ENCODE measurements around the gene GRXCR1. TPM values are rescaled to one million over a fixed set of nuclear protein-coding genes. Genes with fewer than 3 reads are reported as not detected.

GRXCR1 gene
- total RNA-seq, 1 experiment from 2014 or later: not detected

DNA sequence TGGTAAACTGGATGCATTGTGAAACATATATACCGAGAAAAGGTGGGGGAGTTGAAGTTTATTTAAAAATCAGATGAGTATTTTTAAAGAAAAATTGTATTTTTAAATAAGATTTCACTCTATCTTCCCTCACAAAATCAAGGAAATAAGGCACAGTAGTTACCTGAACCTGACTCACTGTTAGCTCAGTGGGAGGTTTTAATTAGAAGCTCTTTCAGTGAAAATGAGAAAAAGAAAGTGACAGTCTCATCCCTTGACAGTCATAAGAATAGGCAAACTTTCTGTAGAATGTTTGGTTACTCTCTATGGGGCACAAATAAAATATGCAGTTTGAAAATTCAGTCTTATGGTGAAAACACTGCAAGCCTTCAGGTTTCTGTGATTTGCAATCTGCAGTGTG is 49.7 kb downstream of the GRXCR1 start:
- Histone ChIP-seq H3K27ac (ENCODE audit: low read length) (no peak overlapping the region), H3K36me3 (ENCODE audit: control insufficient read depth, insufficient read depth, low read length) (no peaks in the 10 kb centered on the region), H3K9me3 (ENCODE audit: control insufficient read depth, insufficient read depth, low read depth, low read length) (no peaks in the 10 kb centered on the region), H3K27me3 (ENCODE audit: control insufficient read depth, insufficient read depth, low read length) (no peaks in the 10 kb centered on the region), H3K4me3 (ENCODE audit: low read depth in 2 of 2, low read length in 2 of 2) (no peak overlapping the region), H3K4me1 (ENCODE audit: control insufficient read depth, insufficient read depth, low read length) (no peaks in the 10 kb centered on the region)
- BruUV-seq (replicated peaks): no TSS peak
- POLR2A ChIA-PET: no interaction called here
- ATAC-seq (no peak), DNase-seq (ENCODE audit: low read depth, low spot score) (no peak)
- no peak for TF ChIP-seq CTCF (IDR thresholded peaks at IDR 0.05)
- TF ChIP-seq TCF7L2 (IDR thresholded peaks at IDR 0.05; ENCODE audit: low read depth, low read length): no peak
- no peak for TF ChIP-seq POLR2AphosphoS5 (IDR thresholded peaks at IDR 0.05; ENCODE audit: low read depth, low read length)
- no peak for TF ChIP-seq SIN3A (IDR thresholded peaks at IDR 0.05; ENCODE audit: borderline replicate concordance, insufficient read depth, low read depth, low read length)
- no peak for TF ChIP-seq REST (IDR thresholded peaks at IDR 0.05; ENCODE audit: insufficient read depth in 1 of 2, low read depth in 2 of 2, low read length in 1 of 2)
- CTCF ChIA-PET: no interaction called here
- in situ Hi-C loops (cut with HindIII; ENCODE audit: low pct_unique_long_range_greater_than_20kb, low sequenced_read_pairs) (no loop called here), intact Hi-C loops (cut with micrococcal nuclease; ENCODE audit: unreplicated experiment) (loop anchor here (10.0 kb wide), 1 partner anchor 57 kb away; no protein-coding TSS in a partner anchor)

- H3K4me3 ChIP-seq (ENCODE audit: low read depth in 2 of 2, low read length in 2 of 2): no peak overlapping the region
- H3K4me1 ChIP-seq (ENCODE audit: control insufficient read depth, insufficient read depth, low read length): no peaks in the 10 kb centered on the region
- no peak overlapping the region for H3K27ac ChIP-seq (ENCODE audit: low read length)
- no peaks in the 10 kb centered on the region for H3K36me3 ChIP-seq (ENCODE audit: control insufficient read depth, insufficient read depth, low read length)
- no peak for TF ChIP-seq CTCF (IDR thresholded peaks at IDR 0.05)
- TF ChIP-seq SIN3A (IDR thresholded peaks at IDR 0.05; ENCODE audit: borderline replicate concordance, insufficient read depth, low read depth, low read length): no peak
- TF ChIP-seq TCF7L2 (IDR thresholded peaks at IDR 0.05; ENCODE audit: low read depth, low read length): no peak
- TF ChIP-seq POLR2AphosphoS5 (IDR thresholded peaks at IDR 0.05; ENCODE audit: low read depth, low read length): no peak
- no peak for TF ChIP-seq REST (IDR thresholded peaks at IDR 0.05; ENCODE audit: insufficient read depth in 1 of 2, low read depth in 2 of 2, low read length in 1 of 2)
- ATAC-seq: no peak
- no peaks in the 10 kb centered on the region for H3K9me3 ChIP-seq (ENCODE audit: control insufficient read depth, insufficient read depth, low read depth, low read length)
- ChIA-PET CTCF (no interaction called here), POLR2A (no interaction called here)
- no TSS peak for BruUV-seq (replicated peaks)
- intact Hi-C loops (cut with micrococcal nuclease; ENCODE audit: unreplicated experiment) (loop anchor here (10.0 kb wide), 1 partner anchor 61 kb away; no protein-coding TSS in a partner anchor), in situ Hi-C loops (cut with HindIII; ENCODE audit: low pct_unique_long_range_greater_than_20kb, low sequenced_read_pairs) (no loop called here)
- no peak for DNase-seq (ENCODE audit: low read depth, low spot score)
- H3K27me3 ChIP-seq (ENCODE audit: control insufficient read depth, insufficient read depth, low read length): no peaks in the 10 kb centered on the region
Measured at GRCh38 chr4:42945874-42946273, 53.4 kb downstream of the GRXCR1 start.

Measured in Panc1 (cell line).